IMR-90 (cell line): Measurements from ENCODE around the gene ZNF488. TPM values are rescaled to one million over a fixed set of nuclear protein-coding genes. Genes with fewer than 3 reads are reported as not detected.

Experiments used
- ATAC-seq: fragments of 200-7000 bp; cut with Tn5 transposase; 2 replicates; pipeline ENCODE4 v1.9.1; 2020; ENCODE audit warnings: low read depth, mild to moderate bottlenecking, moderate library complexity
- BruUV-seq: library from RNA; stranded (reverse); fragments of 400-500 nt; replicated peaks from 2 replicates; lab custom pipeline; 2021; lab: Mats Ljungman, UMichigan
- CTCF ChIA-PET: fragments of 300-600 bp; formaldehyde crosslinking; extraction: SDS; loops from one replicate; lab custom pipeline; 2021; ENCODE audit warnings: antibody characterized with exemption; lab: Yijun Ruan, JAX
- POLR2A ChIA-PET: fragments of 300-600 bp; sonication (Branson Sonifier 250); formaldehyde crosslinking; loops from one replicate; lab custom pipeline; 2022; ENCODE audit warnings: antibody characterized with exemption; ENCODE audit not compliant: unreplicated experiment; lab: Charles Lee
- DNase-seq: peaks from one replicate; pipeline ENCODE4 v3.0.0; 2013
- H2AFZ ChIP-seq: replicated peaks from 2 replicates; pipeline ENCODE3; 2013; ENCODE audit warnings: low read length, mild to moderate bottlenecking; ENCODE audit not compliant: poor library complexity
- H2AK5ac ChIP-seq: 2 replicates; pipeline ENCODE4 v1.6.1; 2013; ENCODE audit warnings: low read depth, low read length, inconsistent platforms
- H2AK9ac ChIP-seq: replicated peaks from 2 replicates; pipeline ENCODE3; 2013; ENCODE audit warnings: mild to moderate bottlenecking, low read depth, low read length, moderate library complexity; ENCODE audit not compliant: poor library complexity
- H2BK120ac ChIP-seq: 2 replicates; pipeline ENCODE4 v1.6.1; 2013; ENCODE audit warnings: low read depth, low read length, inconsistent platforms
- H2BK15ac ChIP-seq: 3 replicates; pipeline ENCODE4 v1.6.1; 2013; ENCODE audit warnings: low read depth, low read length, inconsistent platforms
- H2BK20ac ChIP-seq: 2 replicates; pipeline ENCODE4 v1.6.1; 2013; ENCODE audit warnings: low read depth, mild to moderate bottlenecking, inconsistent platforms, low read length, moderate library complexity
- H2BK5ac ChIP-seq: 2 replicates; pipeline ENCODE4 v1.6.1; 2013; ENCODE audit warnings: mild to moderate bottlenecking, low read depth, low read length, inconsistent platforms; ENCODE audit not compliant: poor library complexity, severe bottlenecking
- H3K14ac ChIP-seq: replicated peaks from 2 replicates; pipeline ENCODE4 v1.6.1; 2013; ENCODE audit warnings: low read depth, low read length, inconsistent platforms
- H3K18ac ChIP-seq: 2 replicates; pipeline ENCODE4 v1.6.1; 2013; ENCODE audit warnings: low read depth, low read length, control low read depth
- H3K23ac ChIP-seq: 2 replicates; pipeline ENCODE4 v1.6.1; 2013; ENCODE audit warnings: low read depth, low read length, inconsistent platforms
- H3K27ac ChIP-seq: 2 replicates; pipeline ENCODE4 v1.5.1; 2013; ENCODE audit warnings: mild to moderate bottlenecking, control low read depth, low read length; ENCODE audit not compliant: insufficient read depth
- H3K27me3 ChIP-seq: 2 replicates; pipeline ENCODE4 v1.6.1; 2013; ENCODE audit warnings: low read length; ENCODE audit not compliant: control insufficient read depth, insufficient read depth
- H3K36me3 ChIP-seq: 2 replicates; pipeline ENCODE4 v1.6.1; 2013; ENCODE audit warnings: low read length, mixed read lengths; ENCODE audit not compliant: control insufficient read depth, insufficient read depth
- H3K4ac ChIP-seq: 2 replicates; pipeline ENCODE4 v1.6.1; 2013; ENCODE audit warnings: low read depth, low read length, inconsistent platforms
- H3K4me1 ChIP-seq: 2 replicates; pipeline ENCODE4 v1.6.1; 2013; ENCODE audit warnings: low read length, mixed read lengths; ENCODE audit not compliant: control insufficient read depth, insufficient read depth
- H3K4me2 ChIP-seq: 2 replicates; pipeline ENCODE4 v1.6.1; 2013; ENCODE audit warnings: low read depth, mild to moderate bottlenecking, control low read depth, low read length, moderate library complexity
- H3K4me3 ChIP-seq: 2 replicates; pipeline ENCODE4 v1.5.1; 2013; ENCODE audit warnings: low read depth, mild to moderate bottlenecking, control low read depth, low read length, moderate library complexity; ENCODE audit not compliant: insufficient read depth
- H3K56ac ChIP-seq: 2 replicates; pipeline ENCODE4 v1.6.1; 2013; ENCODE audit warnings: low read length, inconsistent platforms; ENCODE audit not compliant: insufficient read depth; ENCODE audit errors: extremely low read depth
- H3K79me1 ChIP-seq, 2 experiments: 2 replicates each; pipeline ENCODE4 v1.6.1; 2013; ENCODE audit warnings: low read length in 2 of 2, inconsistent platforms in 1 of 2, low read depth in 1 of 2
- H3K9ac ChIP-seq: 2 replicates; pipeline ENCODE4 v1.6.1; 2013; ENCODE audit warnings: low read depth, low read length, control low read depth
- H3K9me1 ChIP-seq: 2 replicates; pipeline ENCODE4 v1.6.1; 2013; ENCODE audit warnings: low read length, inconsistent platforms; ENCODE audit not compliant: insufficient read depth
- H3K9me3 ChIP-seq: 2 replicates; pipeline ENCODE4 v1.6.1; 2013; ENCODE audit warnings: low read length; ENCODE audit not compliant: control insufficient read depth, insufficient read depth
- H4K20me1 ChIP-seq: 2 replicates; pipeline ENCODE4 v1.6.1; 2013; ENCODE audit warnings: low read length, inconsistent platforms; ENCODE audit not compliant: insufficient read depth
- H4K5ac ChIP-seq: 2 replicates; pipeline ENCODE4 v1.6.1; 2013; ENCODE audit warnings: mild to moderate bottlenecking, low read depth, low read length, control low read depth
- H4K8ac ChIP-seq, 2 experiments: 2 replicates each; pipeline ENCODE4 v1.6.1; 2013; ENCODE audit warnings: low read depth in 2 of 2, low read length in 2 of 2, control low read depth in 1 of 2, inconsistent platforms in 1 of 2
- H4K91ac ChIP-seq: 2 replicates; pipeline ENCODE4 v1.6.1; 2013; ENCODE audit warnings: low read depth, low read length, inconsistent platforms; ENCODE audit not compliant: insufficient read depth
- BHLHE40 ChIP-seq: fragments of 150-350 bp; IDR thresholded peaks from 2 replicates; pipeline ENCODE4 v1.6.1; 2016; ENCODE audit warnings: mild to moderate bottlenecking, low read depth, low read length
- CEBPB ChIP-seq: IDR thresholded peaks from 2 replicates; pipeline ENCODE4 v1.6.1; 2012; ENCODE audit warnings: low read depth, low read length, improper control_type of control experiment
- CHD1 ChIP-seq: IDR thresholded peaks from 2 replicates; pipeline ENCODE4 v1.6.1; 2012; ENCODE audit warnings: low read depth, low read length, improper control_type of control experiment
- CTCF ChIP-seq: conservative IDR thresholded peaks from 2 replicates; pipeline ENCODE4 v1.5.1; 2012; ENCODE audit warnings: mild to moderate bottlenecking, low read depth, low read length, improper control_type of control experiment
- ELK1 ChIP-seq: fragments of 150-350 bp; IDR thresholded peaks from 2 replicates; pipeline ENCODE4 v1.6.1; 2016; ENCODE audit warnings: low read depth, mild to moderate bottlenecking, low read length, moderate library complexity, borderline replicate concordance
- MAFK ChIP-seq: IDR thresholded peaks from 2 replicates; pipeline ENCODE4 v1.6.1; 2012; ENCODE audit warnings: low read depth, low read length, improper control_type of control experiment
- MAZ ChIP-seq: IDR thresholded peaks from 2 replicates; pipeline ENCODE4 v1.6.1; 2012; ENCODE audit warnings: low read depth, mild to moderate bottlenecking, low read length, improper control_type of control experiment, moderate library complexity, borderline replicate concordance
- MXI1 ChIP-seq: IDR thresholded peaks from 2 replicates; pipeline ENCODE4 v1.6.1; 2012; ENCODE audit warnings: low read depth, mild to moderate bottlenecking, low read length, moderate library complexity, borderline replicate concordance
- NFE2L2 ChIP-seq: fragments of 150-350 bp; IDR thresholded peaks from 2 replicates; pipeline ENCODE4 v1.6.1; 2016; ENCODE audit warnings: low read depth, mild to moderate bottlenecking, low read length
- POLR2A ChIP-seq: IDR thresholded peaks from 2 replicates; pipeline ENCODE4 v1.6.1; 2012; ENCODE audit warnings: mild to moderate bottlenecking, low read depth, low read length
- RCOR1 ChIP-seq: IDR thresholded peaks from 2 replicates; pipeline ENCODE4 v1.6.1; 2012; ENCODE audit warnings: mild to moderate bottlenecking, low read length, improper control_type of control experiment; ENCODE audit not compliant: insufficient replicate concordance
- RFX5 ChIP-seq: IDR thresholded peaks from 2 replicates; pipeline ENCODE4 v1.8.0; 2012; ENCODE audit warnings: low read depth, mild to moderate bottlenecking, low read length, moderate library complexity
- USF2 ChIP-seq: fragments of 150-350 bp; IDR thresholded peaks from 2 replicates; pipeline ENCODE4 v1.6.1; 2017; ENCODE audit warnings: mild to moderate bottlenecking, antibody characterized with exemption, low read length, low read depth
- WGBS, 2 experiments: methylation state at CpG; one replicate each; pipeline versions ENCODE4 v1.1.5 to v1.1.7; 2013; ENCODE audit warnings: missing lambda C conversion rate in 2 of 2; ENCODE audit not compliant: insufficient read length in 1 of 2; ENCODE audit errors: extremely low coverage in 2 of 2; 5-methylcytosine and 5-hydroxymethylcytosine counted together
- dilution Hi-C: fragments of 300-500 bp; cut with HindIII; formaldehyde crosslinking; loops from one replicate; pipeline ENCODE4 v1.14.3; 2018; ENCODE audit warnings: low sequenced_read_pairs; ENCODE audit not compliant: unreplicated experiment
- in situ Hi-C: fragments of 300-500 bp; cut with MboI; formaldehyde crosslinking; loops from 3 replicates; pipeline ENCODE4 v1.14.3; 2019; ENCODE audit warnings: low sequenced_read_pairs, inconsistent platforms, mixed read lengths
- intact Hi-C: fragments of 100-400 bp; cut with micrococcal nuclease; formaldehyde crosslinking; loops from 2 replicates; pipeline ENCODE4 v1.10.0; 2022
- polyA plus RNA-seq, 3 experiments: library from polyadenylated mRNA; depleted of rRNA; stranded (reverse); fragments of >200 nt; gene quantifications; 2 replicates each; pipeline ENCODE4 v1.2.3, GENCODE V29; 2012; ENCODE audit warnings: low replicate concordance in 1 of 3
- total RNA-seq: library from RNA; depleted of rRNA; stranded (reverse); fragments of >200 nt; gene quantifications from 2 replicates; pipeline ENCODE4 v1.2.3, GENCODE V29; 2012

ZNF488 gene
- total and polyA plus RNA-seq, 2 of the 4 experiments (the other 2 are of a cell fraction) = under 0.01 to 0.14 TPM

- Histone ChIP-seq H2BK15ac (peak overlapping the region; percentile 11; the same call in 1 of the 3 replicates), H2BK20ac (0 out of 2 replicates have a peak overlapping the region, but pooled peaks have one; percentile 5), H3K18ac (no peak overlapping the region), H3K27ac (no peak overlapping the region), H3K9me1 (no peaks in the 10 kb centered on the region), H4K8ac (peak overlapping the region in 1 of 2 experiments; percentile 19; a peak in 1 of 4 replicates), H3K23ac (no peak overlapping the region), H3K36me3 (no peaks in the 10 kb centered on the region), H3K4ac (peak overlapping the region; percentile 55), H4K20me1 (no peaks in the 10 kb centered on the region), H2AK5ac (peak overlapping the region; percentile 48), H3K56ac (no peak overlapping the region), H3K4me2 (no peak overlapping the region), H4K91ac (peak overlapping the region; percentile 69; the same call in 1 of the 2 replicates), H2BK5ac (peak overlapping the region; percentile 61), H2BK120ac (peak overlapping the region; percentile 47), H2AK9ac (no peak overlapping the region), H3K9ac (no peak overlapping the region), H3K14ac (peak overlapping the region; percentile 37), H4K5ac (no peak overlapping the region), H3K27me3 (peaks cover 15% of the 10 kb centered on the region), H3K79me1 (no peaks in the 10 kb centered on the region), H3K9me3 (no peaks in the 10 kb centered on the region), H3K4me1 (peaks cover 1% of the 10 kb centered on the region; the same call in 1 of the 2 replicates), H3K4me3 (no peak overlapping the region), H2AFZ (peak overlapping the region; percentile 27)
- ATAC-seq (no peak), DNase-seq (no peak)
- no CpG with 5 or more reads among the region's 5 CpGs for WGBS, 2 experiments
- dilution Hi-C loops = no loop called here
- ChIA-PET POLR2A (no interaction called here), CTCF (no interaction called here)
- TF ChIP-seq USF2 = no peak
- no peak for TF ChIP-seq MXI1
- TF ChIP-seq ELK1 = no peak
- TF ChIP-seq NFE2L2 = no peak
- TF ChIP-seq MAZ = no peak
- TF ChIP-seq RFX5 = no peak
- no peak for TF ChIP-seq CEBPB
- no peak for TF ChIP-seq CHD1
- no peak for TF ChIP-seq CTCF
- no peak for TF ChIP-seq MAFK
- TF ChIP-seq BHLHE40 = no peak
- TF ChIP-seq RCOR1 = no peak
- no peak for TF ChIP-seq POLR2A
- intact Hi-C loops = no loop called here
- BruUV-seq = no TSS peak
- in situ Hi-C loops = no loop called here
These were observed 48.2 kb downstream of the ZNF488 start for GRCh38 chr10:47335906-47336305.
